Right atrium auricular region (tissue), 2 donors: Measurements from ENCODE around the gene VRK2. TPM values are rescaled to one million over a fixed set of nuclear protein-coding genes. Genes with fewer than 3 reads are reported as not detected.

ENCODE experiments used
- total RNA-seq, 2 donors: library from RNA; depleted of rRNA; stranded (reverse); fragments of >200 nt; gene quantifications; one replicate each; pipeline ENCODE4 v1.1.0, GENCODE V29; 2016

Gene VRK2
- total RNA-seq, 2 donors from 2014 or later = 14.6 to 15.4 TPM

Other genes with a start within 250 kb of the VRK2 start
- gene FANCL, start 194.5 kb downstream of the VRK2 start, total RNA-seq = 10 to 100 TPM; 10.4 to 12.5 TPM